Measurements from ENCODE around the gene MCU. TPM values are rescaled to one million over a fixed set of nuclear protein-coding genes. Genes with fewer than 3 reads are reported as not detected.

MCU gene
- total RNA-seq, 1 donor from 2014 or later: 27.2 TPM

DNA sequence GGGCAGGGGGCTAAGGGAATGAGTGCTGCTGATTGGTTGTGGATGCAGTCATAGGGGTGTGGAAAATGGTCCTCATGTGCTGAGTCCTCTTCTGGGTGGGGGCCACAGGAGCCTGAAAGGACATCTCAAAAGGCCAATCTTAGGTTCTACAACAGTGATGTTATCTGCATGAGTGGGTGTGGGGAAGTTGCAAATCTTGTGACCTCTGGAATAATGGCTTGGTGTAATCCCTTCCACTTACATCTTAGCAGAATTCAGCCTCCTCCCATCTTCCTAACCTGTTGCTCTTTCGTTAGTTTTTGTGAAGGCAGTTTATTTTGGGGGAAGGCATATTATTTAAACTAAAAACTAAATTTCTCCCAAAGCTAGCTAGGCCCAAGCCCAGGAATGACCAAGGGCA is 159.6 kb downstream of the MCU start:
- no peak for DNase-seq (ENCODE audit: low read depth)

GRCh38 chr10:72852508-72852907 is 160.6 kb downstream of the MCU start:
- no peak overlapping the region for H3K4me3 ChIP-seq (ENCODE audit: low read depth, low read length)
- DNase-seq (ENCODE audit: low read depth): no peak
- TF ChIP-seq, protein P1, sequence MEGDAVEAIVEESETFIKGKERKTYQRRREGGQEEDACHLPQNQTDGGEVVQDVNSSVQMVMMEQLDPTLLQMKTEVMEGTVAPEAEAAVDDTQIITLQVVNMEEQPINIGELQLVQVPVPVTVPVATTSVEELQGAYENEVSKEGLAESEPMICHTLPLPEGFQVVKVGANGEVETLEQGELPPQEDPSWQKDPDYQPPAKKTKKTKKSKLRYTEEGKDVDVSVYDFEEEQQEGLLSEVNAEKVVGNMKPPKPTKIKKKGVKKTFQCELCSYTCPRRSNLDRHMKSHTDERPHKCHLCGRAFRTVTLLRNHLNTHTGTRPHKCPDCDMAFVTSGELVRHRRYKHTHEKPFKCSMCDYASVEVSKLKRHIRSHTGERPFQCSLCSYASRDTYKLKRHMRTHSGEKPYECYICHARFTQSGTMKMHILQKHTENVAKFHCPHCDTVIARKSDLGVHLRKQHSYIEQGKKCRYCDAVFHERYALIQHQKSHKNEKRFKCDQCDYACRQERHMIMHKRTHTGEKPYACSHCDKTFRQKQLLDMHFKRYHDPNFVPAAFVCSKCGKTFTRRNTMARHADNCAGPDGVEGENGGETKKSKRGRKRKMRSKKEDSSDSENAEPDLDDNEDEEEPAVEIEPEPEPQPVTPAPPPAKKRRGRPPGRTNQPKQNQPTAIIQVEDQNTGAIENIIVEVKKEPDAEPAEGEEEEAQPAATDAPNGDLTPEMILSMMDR (conservative IDR thresholded peaks at IDR 0.05; ENCODE audit: low read depth, low read length): no peak

More for the DNA sequence above, 159.6 kb downstream of the MCU start:
- H3K4me3 ChIP-seq (ENCODE audit: low read depth, low read length): no peak overlapping the region
- TF ChIP-seq, protein P1 (conservative IDR thresholded peaks at IDR 0.05; ENCODE audit: low read depth, low read length): no peak

GRCh38 chr10:72855129-72855528 is 163.2 kb downstream of the MCU start:
- no peak for DNase-seq (ENCODE audit: low read depth)
- TF ChIP-seq, protein P1 (conservative IDR thresholded peaks at IDR 0.05; ENCODE audit: low read depth, low read length): no peak
- no peak overlapping the region for H3K4me3 ChIP-seq (ENCODE audit: low read depth, low read length)

DNA sequence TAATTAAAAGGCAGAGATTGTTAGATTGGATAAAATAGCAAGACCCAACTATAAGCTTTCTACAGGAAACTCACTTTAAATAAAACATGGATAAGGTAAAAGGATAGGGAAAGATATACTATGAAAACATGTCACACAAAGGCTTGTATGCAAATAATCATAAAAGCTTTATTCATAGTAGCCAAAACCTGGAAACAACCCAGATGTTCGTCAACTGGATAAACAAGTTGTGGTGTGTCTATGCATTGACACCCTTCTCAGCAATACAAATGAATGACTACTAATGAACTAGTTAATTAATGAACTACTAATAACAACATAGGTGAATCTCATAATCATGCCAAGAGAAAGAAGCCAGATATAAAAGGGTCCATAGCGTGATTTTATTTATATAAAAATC is 163.8 kb downstream of the MCU start:
- DNase-seq (ENCODE audit: low read depth): no peak
- TF ChIP-seq, protein P1 (conservative IDR thresholded peaks at IDR 0.05; ENCODE audit: low read depth, low read length): no peak
- H3K4me3 ChIP-seq (ENCODE audit: low read depth, low read length): no peak overlapping the region

- TF ChIP-seq, protein P1 (conservative IDR thresholded peaks at IDR 0.05; ENCODE audit: low read depth, low read length): no peak
- no peak overlapping the region for H3K4me3 ChIP-seq (ENCODE audit: low read depth, low read length)
- no peak for DNase-seq (ENCODE audit: low read depth)
These were observed 166.1 kb downstream of the MCU start for GRCh38 chr10:72858067-72858466.

DNA sequence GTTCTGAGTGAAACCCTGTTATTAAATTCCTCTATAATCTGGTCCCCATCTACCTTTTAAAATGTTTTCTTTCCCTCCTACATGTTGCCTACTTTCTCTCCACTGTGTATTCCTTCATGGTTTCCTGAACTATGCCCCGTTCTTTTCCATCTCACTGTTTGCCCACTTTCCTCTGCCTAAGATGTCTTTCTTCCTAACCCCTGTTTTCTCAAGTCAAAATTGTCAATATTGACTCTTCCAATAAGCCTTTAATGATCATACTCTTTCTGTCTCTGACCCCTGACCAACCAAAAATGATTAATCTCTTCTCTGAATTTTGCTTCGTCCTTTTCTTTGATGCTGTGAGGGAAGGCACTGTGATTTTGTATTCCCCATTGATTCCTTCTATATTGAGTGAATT is 171.0 kb downstream of the MCU start:
- no peak for DNase-seq (ENCODE audit: low read depth)
- TF ChIP-seq, protein P1 (conservative IDR thresholded peaks at IDR 0.05; ENCODE audit: low read depth, low read length): no peak

DNA sequence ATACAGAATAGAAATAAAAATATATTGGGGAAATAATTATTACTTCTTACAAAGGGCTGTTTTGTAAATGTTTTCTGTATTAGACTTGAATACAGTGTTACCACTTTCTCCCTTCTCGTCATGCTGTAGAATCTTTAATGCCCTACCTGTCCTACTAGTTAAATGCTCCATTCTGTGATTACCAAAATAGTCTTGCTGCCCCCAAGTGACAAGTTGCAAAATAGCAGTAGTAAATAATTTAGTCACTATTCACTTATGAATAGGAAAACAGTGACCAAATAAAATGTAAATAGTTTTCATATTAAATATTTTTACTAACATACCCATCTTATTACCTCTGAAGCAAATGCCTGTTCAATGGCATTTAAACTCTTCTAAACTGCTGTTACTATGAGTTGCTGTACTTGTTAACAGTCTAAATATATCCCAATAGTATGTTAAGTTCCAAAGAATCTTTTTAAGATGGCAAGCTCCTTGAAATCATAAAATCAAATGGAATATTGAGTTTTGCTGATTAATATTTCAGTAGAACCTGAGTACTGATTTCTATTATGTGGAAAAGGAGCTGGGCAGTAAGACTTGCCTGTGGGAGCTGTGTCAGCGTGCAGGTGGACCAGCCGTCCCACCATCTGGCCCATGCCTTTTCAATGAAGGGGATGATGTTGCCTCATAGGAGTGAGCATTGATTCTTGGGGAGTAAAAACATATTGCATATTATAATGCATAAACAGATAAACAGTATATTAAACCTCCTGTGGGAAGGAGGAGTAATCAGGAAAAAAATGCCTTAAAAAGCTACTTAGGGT is 183.5 kb downstream of the MCU start:
- TF ChIP-seq, protein P1 (conservative IDR thresholded peaks at IDR 0.05; ENCODE audit: low read depth, low read length): peak; percentile 68
- H3K4me3 ChIP-seq (ENCODE audit: low read depth, low read length): no peak overlapping the region
- no peak for DNase-seq (ENCODE audit: low read depth)

More for the DNA sequence above, 171.0 kb downstream of the MCU start:
- H3K4me3 ChIP-seq (ENCODE audit: low read depth, low read length): no peak overlapping the region
